ENCODE results near the gene APBA1.
A peak's percentile ranks its signal among the peaks of the same experiment; 100 is the strongest.

APBA1 gene

DNA sequence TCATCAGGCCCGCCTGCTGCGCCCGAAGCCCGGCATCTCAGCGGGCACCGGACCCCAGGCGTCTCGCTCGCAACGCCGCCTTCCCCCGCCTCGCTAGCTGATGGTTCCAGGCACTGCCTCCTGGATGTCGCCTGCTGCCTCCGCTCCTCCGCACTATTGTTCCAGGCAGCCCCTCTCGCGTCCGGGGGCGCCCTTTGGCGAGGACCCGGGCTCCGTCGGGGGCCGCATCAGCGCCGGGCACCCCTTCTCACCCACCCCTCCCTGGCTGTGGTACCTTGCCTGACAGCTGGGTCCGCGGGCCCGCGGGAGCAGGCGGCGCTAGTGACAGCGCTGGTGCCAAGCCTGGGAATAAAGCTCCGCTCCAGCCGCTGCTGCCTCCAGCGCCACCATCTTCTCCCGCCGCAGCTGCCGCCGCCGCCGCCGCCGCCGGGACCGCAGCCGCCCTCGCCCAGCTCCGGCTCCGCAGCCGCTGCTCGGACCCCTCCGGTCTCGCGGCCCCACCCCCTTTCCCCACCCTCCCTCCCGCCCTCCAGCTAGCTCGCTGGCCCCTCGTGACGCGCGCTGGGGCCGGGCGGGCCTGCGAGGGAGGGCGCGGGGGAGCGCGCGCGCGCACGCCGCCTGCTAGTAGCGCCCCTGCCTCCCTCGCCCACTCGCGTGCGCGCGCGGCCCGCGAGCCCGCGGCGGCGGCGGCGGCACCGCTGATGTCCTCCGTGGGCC, at the start of gene APBA1:
Gene APBA1, minus strand, starts transcription at position 493 of the 717 bp plus-strand sequence.
- DNase-seq (ENCODE audit: low read depth in 2 of 2): peak; percentile 2 to 21

DNA sequence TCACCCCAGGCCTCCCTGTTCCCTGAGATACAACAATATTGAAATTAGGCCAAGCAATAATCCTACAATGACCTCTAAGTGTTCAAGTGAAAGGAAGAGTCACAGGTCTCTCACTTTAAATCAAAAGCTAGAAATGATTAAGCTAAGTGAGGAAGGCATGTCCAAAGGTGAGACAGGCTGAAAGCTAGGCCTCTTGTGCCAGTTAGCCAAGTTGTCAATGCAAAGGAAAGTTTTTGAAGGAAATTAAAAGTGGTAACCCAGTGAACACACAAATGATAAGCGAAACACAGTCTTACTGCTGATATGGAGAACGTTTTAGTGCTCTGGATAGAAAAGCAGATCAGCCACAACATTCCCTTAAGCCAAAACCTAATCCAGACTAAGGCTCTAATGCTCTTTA, 47.8 kb upstream of the APBA1 start:
- DNase-seq (ENCODE audit: low read depth in 2 of 2): no peak

DNA sequence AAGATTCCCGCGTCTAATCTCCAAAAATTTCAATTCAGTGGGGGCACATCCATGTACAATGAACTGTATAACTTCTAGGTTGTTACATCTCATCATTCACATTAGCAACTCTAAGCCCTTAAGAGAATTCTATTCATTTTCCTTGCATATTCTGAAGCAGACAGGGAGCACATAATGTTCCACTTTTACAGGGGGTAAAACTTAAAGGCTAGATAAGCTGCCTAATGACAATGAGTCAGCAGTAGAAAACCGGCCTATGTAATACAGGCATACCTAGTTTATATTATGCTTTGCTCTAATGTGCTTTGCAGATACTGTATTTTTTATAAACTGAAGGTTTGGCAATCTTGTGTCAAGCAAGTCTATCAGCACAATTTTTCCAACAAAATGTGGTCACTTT, 47.2 kb upstream of the APBA1 start:
- no peak for DNase-seq (ENCODE audit: low read depth in 2 of 2)

DNA sequence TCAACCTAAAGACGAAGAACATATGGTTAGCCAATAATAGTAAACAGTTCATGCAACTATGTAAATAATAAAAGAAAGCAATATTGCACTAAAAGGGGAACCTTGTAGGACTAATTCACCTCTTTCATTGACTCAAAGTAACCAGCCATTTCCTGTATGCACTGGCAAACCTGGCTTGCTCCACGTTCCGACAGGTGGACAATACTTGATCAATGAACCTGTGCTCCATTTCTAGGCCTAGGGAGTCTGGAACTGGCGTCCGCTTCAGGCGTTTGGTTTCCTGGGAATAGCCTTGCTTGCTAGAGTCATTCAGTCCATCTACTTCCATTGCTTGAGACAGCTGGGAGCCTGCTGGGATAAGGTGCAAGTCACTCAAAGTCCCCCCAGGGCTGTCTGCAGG, 46.0 kb upstream of the APBA1 start:
- DNase-seq (ENCODE audit: low read depth in 2 of 2): no peak

DNA sequence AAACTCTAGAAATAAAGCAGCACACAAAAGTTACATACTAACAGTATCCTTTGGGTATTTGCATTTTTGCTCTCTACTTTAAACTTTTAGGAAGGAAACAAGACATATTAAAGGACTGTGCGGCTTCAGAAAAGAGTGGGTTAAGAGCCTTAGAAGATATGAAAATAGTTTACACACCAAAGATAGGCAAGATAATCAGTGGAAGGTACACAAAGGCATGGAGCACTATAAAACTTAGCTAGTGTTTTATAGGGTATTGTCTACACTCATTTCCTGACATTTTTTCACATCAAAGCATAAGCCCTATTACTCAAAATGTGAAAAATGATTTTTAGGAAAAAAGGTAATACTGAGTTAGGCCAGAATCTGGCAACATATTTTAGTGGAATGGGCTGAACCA, 43.7 kb upstream of the APBA1 start:
- DNase-seq (ENCODE audit: low read depth in 2 of 2): no peak

DNA sequence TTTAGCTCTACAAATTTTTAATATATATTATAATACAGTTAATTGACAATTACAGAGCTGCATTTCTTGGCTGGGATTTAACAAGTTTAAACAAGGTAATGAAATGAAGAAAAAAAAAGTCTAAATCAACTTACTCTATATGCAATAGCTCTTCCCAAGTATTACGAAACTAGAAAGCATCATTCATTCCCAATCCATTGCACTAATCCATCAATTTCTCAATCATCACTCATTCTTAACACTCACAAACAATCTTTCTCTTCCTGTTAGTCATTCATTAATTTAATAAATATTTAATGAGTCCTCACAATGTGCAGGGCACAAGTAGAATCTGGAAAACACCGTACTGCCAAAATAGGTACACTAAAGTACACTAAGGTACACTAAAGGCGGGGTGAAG, 42.9 kb upstream of the APBA1 start:
- DNase-seq (ENCODE audit: low read depth in 2 of 2): no peak

DNA sequence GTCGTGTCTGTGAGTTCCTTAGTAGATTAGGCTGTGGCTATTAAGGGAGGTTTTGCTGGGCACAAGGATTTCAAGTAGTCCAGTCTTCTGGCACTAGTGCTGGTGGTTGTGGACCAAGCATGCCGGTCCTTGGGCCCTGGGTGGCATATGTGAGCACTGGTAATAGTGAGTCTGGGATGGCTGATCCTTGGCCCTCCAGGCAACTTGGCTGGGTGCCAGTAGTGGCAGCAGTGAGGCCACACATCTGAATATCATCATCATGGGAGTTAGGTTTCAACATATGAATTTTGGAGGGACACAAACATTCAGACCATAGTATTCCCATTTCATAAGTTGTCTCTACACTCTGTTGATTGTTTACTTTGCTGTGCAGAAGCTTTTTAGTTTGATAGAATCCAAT, 25.3 kb upstream of the APBA1 start:
- no peak for DNase-seq (ENCODE audit: low read depth in 2 of 2)

DNA sequence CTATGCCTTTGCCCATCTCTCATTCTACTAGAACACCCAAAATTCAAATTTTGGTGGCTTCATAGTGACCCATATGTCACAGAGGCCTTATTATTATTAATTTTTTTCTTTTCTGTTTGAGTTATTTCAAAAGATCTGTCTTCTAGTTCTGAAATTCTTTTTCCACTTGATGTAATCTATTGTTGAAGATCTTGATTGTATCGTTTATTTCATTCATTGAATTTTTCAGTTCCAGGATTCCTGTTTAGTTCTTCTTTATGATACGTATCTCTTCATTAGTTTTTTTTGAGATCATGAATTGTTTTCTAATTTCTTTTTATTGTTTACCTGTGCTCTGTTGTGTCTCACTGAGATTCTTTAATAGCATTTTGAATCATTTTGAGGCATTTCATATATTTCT, 24.6 kb upstream of the APBA1 start:
- no peak for DNase-seq (ENCODE audit: low read depth in 2 of 2)

DNA sequence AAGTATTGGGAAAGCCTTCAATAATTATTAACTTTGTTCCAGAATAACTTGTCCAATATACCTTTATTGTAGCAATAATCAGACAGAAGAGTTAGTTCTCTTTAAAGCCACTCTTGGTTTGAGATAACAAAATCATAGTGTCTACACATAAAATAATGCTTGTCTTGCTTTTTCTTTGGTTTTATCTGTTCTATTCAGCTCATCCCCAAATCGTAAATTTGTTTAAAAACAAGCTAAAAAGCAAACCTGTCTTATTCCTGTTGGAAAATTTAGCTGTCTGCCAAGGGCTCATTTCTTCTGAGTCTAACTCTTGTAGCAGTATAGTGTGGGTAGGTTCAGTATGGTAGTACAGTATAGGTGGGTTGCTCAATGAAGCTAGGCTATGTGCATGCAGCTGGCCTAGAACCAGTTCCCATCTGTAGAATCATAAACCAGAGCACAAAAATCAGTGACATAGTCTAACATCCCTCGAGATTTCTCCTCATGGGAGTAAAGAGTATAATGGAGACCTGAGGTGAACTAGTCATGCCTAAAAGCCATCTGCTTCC, 17.9 kb upstream of the APBA1 start:
- DNase-seq (ENCODE audit: low read depth in 2 of 2): no peak

DNA sequence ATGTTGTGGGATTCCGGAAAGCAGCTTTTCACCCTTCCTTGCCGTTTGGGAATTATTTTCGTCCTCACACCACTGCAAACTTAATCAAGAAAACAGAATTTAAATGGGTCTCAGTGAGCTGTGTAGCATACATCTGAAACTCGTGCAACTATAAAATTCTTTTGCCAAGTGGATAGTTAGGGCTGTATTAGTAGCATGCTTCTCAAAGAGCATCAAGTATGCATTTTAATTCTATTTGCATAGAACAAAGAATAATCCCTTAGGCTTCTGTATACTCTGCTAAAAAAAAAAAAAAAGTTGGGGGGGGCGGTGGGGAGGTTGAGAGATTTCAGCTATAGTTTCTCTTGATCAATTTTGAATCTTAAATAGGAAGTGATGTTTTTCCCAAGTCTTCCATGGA, 11.8 kb upstream of the APBA1 start:
- DNase-seq (ENCODE audit: low read depth in 2 of 2): no peak

DNA sequence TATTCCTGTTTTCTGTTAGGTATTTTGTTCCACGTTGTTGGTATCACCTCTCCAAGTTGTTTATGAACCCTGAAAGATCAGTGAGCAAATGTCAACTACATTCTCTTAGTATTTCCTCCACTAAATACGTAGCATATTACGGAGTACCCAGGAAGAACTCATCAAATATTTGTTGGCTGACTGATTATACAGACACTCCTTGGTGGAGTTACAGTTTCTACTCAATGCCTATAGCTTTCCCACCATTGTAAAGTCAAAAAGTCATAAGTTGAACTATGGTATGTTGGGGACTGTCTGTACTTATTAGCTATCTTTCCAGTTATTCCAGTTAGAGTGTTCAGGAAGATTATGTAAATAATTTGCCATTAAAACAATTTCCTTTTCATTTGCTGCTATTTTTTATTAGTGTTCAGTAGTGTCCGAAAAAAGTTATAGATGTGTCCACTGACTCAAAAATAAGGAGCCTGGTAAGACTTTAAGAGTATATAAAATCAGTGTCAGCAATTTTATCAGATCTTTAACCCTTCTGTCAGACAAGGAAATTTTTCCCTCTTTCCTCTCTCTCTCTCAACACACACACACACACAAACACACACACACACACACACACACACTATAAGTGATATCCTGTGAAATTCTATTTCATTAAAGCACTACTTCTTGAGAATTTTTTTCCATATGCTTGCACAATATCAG, 6.8 kb upstream of the APBA1 start:
- no peak for DNase-seq (ENCODE audit: low read depth in 2 of 2)

DNA sequence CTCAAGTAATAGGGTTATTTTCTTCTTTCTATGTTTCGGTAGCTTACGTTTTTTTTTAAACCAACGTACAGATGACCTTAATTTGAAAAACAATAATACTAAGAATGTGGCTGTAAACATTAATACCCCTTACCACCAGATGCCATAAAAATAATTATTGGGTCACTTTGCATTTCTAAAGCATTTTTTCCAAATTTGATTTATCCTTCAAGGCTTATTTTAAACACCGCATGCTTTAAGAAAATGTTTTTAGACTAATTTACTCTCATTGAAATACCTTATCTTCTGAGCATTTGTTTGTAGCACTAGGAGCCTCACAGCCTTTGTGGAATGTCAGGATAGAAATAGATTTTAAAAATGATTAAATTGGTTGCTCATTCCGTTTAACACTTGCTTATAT, 5.8 kb upstream of the APBA1 start:
- no peak for DNase-seq (ENCODE audit: low read depth in 2 of 2)

DNA sequence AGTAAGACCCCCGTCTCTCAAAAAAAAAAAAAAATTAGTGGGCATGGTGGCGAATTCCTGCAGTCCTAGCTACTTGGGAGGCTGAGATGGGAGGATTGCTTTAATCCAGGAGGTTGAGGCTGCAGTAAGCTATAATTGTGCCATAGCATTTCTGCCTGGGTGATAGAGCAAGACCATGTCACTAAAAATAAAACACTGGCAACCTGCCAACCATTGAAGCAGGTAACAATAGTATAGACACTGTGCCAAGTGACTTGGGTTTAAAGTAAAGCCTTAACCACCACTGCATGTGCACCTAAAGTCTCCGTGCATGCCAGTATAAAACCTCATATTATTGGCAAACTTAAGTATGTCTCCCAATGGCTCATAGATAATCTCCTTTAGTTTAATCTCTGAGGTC, 3.4 kb upstream of the APBA1 start:
- no peak for DNase-seq (ENCODE audit: low read depth in 2 of 2)

DNA sequence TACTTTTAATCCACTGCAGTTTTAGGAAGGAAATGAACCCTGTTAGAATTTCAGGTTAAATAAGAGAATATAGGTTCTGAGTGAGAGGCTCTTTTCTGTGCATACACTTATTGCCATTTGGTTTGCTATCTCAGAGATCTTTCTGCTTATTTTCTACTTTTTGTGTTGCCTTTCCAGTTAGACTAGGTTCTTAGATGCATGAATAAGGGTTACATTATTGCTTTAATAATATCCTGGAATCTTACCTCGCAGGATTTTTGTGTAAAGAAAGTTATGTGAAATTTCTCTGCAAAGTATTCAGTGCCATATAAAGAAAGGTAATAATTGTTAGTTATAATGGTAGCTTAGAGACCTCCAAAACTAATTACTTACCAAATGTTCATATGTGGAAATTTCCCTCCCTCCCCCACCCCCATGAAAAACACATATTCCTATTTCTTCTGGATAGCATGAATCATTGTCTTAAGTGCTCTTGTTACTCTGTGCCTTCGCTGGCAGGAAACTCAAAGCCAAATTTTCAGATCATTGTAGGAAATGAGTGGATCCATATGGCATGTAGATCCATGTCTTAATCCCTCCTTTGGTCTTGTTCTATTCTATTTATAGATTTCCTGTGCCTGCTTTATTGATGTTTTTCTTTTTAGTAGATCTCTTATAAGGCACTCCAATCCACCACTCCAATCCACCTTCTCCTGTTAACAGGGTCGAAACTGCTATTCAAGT, 2.7 kb upstream of the APBA1 start:
- DNase-seq (ENCODE audit: low read depth in 2 of 2): no peak

DNA sequence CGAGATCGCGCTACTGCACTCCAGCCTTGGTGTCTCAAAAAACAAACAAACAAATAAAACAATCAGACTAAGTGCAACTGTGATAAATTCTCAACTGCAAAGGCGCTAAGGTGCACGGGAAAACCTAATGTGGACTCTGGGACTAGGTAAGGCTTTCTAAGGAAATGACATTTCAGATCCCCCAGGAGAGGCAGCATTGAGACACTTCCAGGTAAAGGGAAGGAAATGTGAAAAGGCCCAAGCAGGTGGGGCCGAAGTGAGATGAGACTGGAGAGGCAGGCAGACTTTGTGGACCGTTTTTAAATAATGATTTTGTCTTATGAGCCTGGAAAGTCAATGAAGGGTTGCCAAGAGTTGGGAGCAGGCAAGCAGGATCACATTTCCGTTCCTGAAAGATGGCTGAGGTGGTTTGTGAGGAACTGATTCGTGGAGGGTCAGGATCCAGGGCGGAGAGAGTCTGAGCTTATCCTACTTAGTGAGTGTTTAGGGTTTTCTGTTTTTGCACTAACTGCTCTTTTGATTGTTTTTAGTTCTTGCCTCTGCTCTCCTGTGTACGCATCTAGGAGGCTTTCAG, 2.0 kb upstream of the APBA1 start:
- DNase-seq (ENCODE audit: low read depth in 2 of 2): no peak

DNA sequence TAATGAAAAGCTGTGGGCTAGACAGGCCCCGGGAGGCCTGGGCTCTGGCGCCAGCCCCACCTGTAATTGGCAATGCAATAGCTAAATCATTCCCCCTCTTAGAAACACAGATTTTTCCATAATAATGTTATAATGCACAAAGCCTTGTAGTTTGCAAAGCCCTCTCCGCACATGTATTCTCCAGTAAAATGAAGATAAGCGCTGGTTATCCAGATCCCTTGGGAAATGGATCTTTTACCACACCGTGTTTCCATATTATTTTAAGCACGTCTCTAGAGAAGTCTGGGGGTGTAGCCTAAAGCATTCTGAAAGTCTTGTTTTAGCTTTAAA, 1.1 kb upstream of the APBA1 start:
- DNase-seq (ENCODE audit: low read depth in 2 of 2): no peak

DNA sequence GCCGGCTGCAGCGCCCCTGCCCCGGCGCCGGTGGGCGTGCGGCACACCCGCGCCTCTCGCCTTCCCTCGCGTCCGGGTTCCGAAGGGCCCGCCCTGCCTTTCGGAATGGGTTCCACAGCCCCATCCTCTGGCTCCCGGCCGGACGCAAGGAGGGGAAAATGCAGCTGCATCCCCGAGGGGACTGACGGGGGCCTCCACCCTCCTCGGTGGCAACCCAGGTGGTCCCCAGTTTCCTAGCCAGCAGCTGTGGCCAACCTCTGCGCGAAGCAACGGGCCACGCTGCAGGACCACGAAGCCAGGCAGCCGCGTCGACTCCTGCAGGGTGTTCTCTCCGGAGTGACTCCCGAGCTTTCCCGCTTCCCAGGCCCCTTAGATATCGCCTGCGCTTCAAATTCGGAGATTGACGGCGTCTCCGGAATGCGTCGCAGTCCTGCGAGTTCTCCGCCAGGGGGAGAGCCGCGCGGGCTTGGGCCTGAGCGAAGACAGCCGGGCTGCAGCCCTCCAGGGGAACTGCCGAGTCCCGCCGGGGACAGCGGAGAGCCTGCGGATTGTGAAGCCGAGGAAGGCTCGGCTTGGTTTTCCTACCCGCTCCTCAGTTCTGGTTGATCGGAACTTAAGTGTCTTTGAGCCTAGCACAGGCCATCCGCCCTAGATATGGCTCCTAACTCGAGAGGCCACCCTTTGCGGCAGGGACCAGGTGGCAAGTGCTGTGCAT, 582 bp upstream of the APBA1 start:
- DNase-seq (ENCODE audit: low read depth in 2 of 2): peak; percentile 68

DNA sequence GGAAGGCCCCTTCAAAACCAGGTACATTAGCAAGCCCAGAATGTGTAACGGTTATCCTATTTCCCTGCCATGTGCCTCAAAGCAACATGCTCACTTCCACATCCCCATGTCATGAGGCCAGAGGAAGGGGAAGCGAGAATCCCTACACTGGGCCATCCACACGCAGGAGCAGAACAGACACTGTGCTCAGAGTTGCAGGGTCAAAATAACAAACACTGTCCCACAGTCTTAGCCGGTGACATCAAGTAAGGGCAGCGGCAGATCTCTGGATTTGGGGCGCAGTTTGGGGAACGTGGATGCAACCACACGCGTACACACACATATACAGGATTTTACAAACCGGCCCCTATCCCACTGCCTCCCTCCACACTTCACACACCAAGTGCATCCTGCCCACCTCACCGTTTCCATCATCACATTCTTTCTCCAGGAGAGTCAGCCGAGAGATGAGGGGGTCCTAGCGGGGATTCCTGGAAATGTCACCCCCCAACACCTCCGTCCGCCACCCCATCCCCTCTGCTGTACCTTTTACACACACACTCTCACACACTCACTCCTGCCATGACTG, 776 bp downstream of the APBA1 start:
- DNase-seq (ENCODE audit: low read depth in 2 of 2): no peak

DNA sequence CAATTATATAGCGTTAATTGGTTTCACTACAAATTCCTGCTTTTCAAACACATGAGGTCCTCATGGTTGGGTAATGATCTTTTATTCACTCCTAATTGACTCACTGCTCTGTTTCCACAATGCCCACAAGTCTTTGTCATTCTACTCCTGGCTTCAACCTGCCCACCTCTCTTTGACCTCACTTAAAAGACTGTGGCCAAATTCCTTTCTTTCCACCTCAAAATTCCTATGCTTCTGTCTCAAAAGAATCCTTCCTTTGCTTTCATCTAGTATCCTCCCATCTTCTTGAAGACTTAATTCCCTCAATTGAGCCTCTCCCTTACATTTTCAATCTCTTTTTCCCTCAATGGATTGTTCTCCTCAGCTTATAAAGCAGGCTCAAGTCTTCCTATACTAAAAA, 4.9 kb downstream of the APBA1 start:
- DNase-seq (ENCODE audit: low read depth in 2 of 2): no peak

DNA sequence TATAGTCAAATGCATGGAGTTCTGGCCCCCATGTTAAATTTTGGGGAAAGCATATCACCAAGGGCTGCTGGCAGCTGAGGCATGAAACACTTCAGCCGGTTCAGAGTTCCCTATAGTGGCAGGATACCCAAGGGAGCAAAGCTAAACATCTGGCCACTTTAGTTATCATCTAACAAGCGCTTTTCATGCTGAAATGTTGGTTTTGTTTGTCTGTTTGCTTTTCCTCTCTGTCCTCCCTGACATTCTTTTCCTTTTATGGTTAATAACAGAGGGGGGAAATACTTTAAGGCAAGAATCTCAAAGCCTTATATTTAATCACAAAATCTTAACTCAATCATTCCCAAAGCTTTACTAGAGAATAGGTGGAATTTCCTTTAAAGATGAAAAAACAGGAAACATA, 11.9 kb downstream of the APBA1 start:
- DNase-seq (ENCODE audit: low read depth in 2 of 2): no peak

DNA sequence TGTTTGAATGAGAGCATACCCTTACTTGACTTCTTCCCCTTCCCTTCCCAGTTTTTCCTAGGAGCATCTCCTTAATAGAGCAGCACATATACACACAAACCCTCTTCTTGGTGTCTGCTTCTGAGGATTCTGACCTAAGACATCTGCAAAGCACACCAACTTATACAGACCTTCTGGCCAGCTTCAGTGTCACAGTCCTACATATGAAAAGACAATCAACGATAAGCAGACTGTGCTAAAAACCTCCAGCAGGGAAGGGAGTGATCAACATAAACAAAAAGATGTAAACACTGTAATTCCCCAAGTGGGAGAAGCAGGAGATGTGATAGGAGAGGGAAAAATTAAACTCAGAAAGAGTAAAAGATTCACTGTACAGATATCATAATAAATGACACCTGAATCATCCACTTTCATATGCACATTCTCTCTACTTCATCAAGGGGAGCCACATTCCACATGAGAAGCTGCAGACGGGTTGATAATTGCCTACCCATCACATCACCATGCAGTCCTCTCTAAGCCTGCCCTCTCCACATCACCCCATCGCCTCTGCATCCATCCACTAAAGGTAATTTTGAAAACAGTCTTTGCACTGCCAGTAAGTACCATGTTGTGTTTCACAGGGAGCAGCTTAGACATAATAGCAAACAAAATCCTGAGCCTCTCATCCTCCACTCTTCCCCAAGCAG, 13.0 kb downstream of the APBA1 start:
- DNase-seq (ENCODE audit: low read depth in 2 of 2): no peak

All from stimulated activated CD4-positive, alpha-beta T cell treated with anti-CD3 and anti-CD28 coated beads, Interleukin-4, amount 100 ng/mL, for 48 hours (primary cell).